ENCODE results near the gene SCIN. TPM values are rescaled to one million over a fixed set of nuclear protein-coding genes. Genes with fewer than 3 reads are reported as not detected.

The SCIN gene
- total RNA-seq, 4 donors from 2014 or later: under 0.01 to 6.5 (median 2.4) TPM

DNA sequence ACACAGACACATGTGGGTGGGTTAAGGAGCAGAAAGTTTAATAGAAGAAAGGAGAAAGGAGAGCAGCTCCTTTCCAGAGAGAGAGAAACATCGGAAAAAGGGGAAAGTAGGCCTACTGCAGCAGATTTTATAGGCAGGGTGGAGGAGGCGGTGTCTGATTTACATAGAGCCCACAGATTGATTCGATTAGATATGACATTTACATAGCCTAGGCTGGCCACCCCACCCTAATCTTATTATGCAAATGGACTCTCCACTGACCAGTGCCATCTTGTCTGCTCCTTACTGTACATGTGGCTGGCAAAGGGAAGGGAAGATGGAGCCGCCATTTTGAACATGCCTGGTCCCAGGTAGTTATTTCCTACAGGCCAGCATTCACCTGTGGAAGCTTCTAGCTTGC lies 38.7 kb upstream of the SCIN start:
- Histone ChIP-seq H3K27me3 (no peaks in the 10 kb centered on the region), H3K9me3 (no peaks in the 10 kb centered on the region), H3K36me3 (no peaks in the 10 kb centered on the region), H3K4me1 (no peaks in the 10 kb centered on the region), H3K27ac (no peak overlapping the region), H3K4me3 (no peak overlapping the region)
- no peak for DNase-seq
- intact Hi-C loops (cut with DNase I; ENCODE audit: low total_unique reads): no loop called here
- TF ChIP-seq, protein P1, sequence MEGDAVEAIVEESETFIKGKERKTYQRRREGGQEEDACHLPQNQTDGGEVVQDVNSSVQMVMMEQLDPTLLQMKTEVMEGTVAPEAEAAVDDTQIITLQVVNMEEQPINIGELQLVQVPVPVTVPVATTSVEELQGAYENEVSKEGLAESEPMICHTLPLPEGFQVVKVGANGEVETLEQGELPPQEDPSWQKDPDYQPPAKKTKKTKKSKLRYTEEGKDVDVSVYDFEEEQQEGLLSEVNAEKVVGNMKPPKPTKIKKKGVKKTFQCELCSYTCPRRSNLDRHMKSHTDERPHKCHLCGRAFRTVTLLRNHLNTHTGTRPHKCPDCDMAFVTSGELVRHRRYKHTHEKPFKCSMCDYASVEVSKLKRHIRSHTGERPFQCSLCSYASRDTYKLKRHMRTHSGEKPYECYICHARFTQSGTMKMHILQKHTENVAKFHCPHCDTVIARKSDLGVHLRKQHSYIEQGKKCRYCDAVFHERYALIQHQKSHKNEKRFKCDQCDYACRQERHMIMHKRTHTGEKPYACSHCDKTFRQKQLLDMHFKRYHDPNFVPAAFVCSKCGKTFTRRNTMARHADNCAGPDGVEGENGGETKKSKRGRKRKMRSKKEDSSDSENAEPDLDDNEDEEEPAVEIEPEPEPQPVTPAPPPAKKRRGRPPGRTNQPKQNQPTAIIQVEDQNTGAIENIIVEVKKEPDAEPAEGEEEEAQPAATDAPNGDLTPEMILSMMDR (IDR thresholded peaks at IDR 0.05): no peak
- no peak for TF ChIP-seq POLR2A (IDR thresholded peaks at IDR 0.05)

DNA sequence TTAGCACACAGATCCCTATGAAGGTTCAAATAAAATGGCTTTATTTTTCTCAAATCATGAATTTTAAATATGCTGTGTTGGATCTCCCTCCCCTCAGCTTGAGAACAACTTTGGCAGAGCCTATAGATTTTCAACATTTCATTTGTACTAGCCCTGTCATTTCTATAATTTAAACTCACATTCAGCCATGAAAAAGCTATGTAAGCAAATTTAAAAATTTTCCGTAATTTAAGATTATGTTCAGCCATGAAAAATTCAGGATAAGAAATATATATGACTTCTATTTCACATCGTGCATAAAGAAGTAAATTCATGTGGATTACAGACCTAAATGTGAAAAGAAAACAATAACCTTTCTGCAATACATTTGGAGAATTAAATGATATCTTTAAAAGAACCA lies 36.5 kb upstream of the SCIN start:
- Histone ChIP-seq H3K4me3 (no peak overlapping the region), H3K9me3 (no peaks in the 10 kb centered on the region), H3K27me3 (no peaks in the 10 kb centered on the region), H3K36me3 (no peaks in the 10 kb centered on the region), H3K27ac (no peak overlapping the region), H3K4me1 (no peaks in the 10 kb centered on the region)
- no peak for TF ChIP-seq POLR2A (IDR thresholded peaks at IDR 0.05)
- TF ChIP-seq, protein P1 (IDR thresholded peaks at IDR 0.05): no peak
- DNase-seq: no peak
- intact Hi-C loops (cut with DNase I; ENCODE audit: low total_unique reads): no loop called here

DNA sequence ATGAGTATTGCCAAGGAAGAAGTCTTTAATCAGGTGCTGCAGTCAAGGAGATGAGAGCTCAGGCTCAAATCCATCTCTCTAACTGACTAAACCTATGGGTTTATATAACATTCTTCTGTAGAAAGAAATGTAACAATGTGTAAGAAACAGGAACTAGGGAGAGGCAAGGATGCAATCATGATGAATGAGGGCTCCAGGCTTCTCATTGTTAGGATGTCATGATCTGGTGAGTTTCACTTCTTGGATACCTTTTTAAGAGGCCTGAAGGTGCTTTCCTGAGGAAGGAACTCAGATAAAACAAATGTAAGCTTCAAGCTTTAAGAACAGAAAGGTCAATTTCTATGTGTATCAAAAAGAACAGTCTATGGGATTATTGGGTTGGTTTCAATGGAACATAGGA lies 30.8 kb upstream of the SCIN start:
- Histone ChIP-seq H3K36me3 (no peaks in the 10 kb centered on the region), H3K4me1 (no peaks in the 10 kb centered on the region), H3K9me3 (no peaks in the 10 kb centered on the region), H3K27me3 (no peaks in the 10 kb centered on the region), H3K4me3 (no peak overlapping the region), H3K27ac (no peak overlapping the region)
- intact Hi-C loops (cut with DNase I; ENCODE audit: low total_unique reads): no loop called here
- DNase-seq: no peak
- TF ChIP-seq, protein P1 (IDR thresholded peaks at IDR 0.05): no peak
- TF ChIP-seq POLR2A (IDR thresholded peaks at IDR 0.05): no peak

DNA sequence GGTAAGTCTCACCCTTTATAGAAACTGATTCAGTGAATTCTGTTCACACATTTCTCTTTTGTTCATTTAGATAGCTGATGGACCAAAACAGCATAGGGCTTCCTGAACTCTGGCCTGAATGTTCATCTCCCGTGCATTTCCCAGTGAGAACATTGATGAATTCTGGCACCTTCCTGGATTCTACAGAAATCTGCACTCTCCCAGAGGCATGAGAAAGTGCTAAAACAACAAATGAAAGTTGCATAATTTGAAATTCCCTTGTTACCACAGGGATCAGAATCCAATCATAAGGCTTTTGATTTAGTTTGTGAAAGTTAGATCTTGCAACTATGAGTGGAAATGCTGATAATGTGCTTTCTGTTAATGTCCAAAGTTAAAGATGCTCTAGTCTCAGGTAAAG lies 29.7 kb upstream of the SCIN start:
- DNase-seq: no peak
- no peak overlapping the region for H3K4me3 ChIP-seq
- no peaks in the 10 kb centered on the region for H3K4me1 ChIP-seq
- no peak overlapping the region for H3K27ac ChIP-seq
- TF ChIP-seq, protein P1 (IDR thresholded peaks at IDR 0.05): no peak
- intact Hi-C loops (cut with DNase I; ENCODE audit: low total_unique reads): no loop called here
- no peaks in the 10 kb centered on the region for H3K36me3 ChIP-seq
- no peaks in the 10 kb centered on the region for H3K27me3 ChIP-seq
- H3K9me3 ChIP-seq: no peaks in the 10 kb centered on the region

DNA sequence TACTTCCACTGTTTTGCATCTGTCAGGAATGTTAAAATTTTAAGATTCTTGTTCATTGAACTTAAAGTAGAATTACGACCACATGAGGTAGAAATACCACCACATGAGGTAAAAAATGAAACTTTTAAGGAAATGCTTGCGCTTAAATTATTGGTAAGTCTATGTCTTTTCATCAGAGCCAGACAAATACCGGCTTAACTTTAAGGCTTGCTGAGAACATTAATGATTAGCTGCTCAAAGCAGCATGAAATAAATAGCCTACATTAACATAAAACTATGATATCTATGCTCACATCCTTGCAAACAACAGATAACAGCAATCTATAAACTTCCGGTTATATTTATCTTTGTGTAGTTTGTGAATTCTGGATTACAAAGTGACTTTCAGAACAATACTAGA lies 26.9 kb upstream of the SCIN start:
- Histone ChIP-seq H3K4me3 (no peak overlapping the region), H3K36me3 (no peaks in the 10 kb centered on the region), H3K9me3 (no peaks in the 10 kb centered on the region), H3K27me3 (no peaks in the 10 kb centered on the region), H3K4me1 (no peaks in the 10 kb centered on the region), H3K27ac (no peak overlapping the region)
- TF ChIP-seq, protein P1 (IDR thresholded peaks at IDR 0.05): no peak
- TF ChIP-seq POLR2A (IDR thresholded peaks at IDR 0.05): no peak
- intact Hi-C loops (cut with DNase I; ENCODE audit: low total_unique reads): no loop called here
- DNase-seq: no peak
